Activated CD4-positive, alpha-beta T cell treated with anti-CD3 and anti-CD28 coated beads for 4 hours (primary cell): Measurements from ENCODE around the gene CAMK1D.
"Not testable (repeated sequence)": the region's sequence is repeated elsewhere in the genome, so short reads cannot be mapped to it uniquely, and the experiment has no call there.

ENCODE experiments used
- DNase-seq, 2 donors: peaks; one replicate each; pipeline ENCODE4 v3.0.0-alpha.2; 2020

CAMK1D gene

GRCh38 chr10:12834721-12835120 lies 485.4 kb downstream of the CAMK1D start:
- no peak for DNase-seq

GRCh38 chr10:12835709-12836108 lies 486.4 kb downstream of the CAMK1D start:
- no peak for DNase-seq

GRCh38 chr10:12838366-12838765 lies 489.0 kb downstream of the CAMK1D start:
- no peak for DNase-seq

- no peak for DNase-seq
These were observed 489.9 kb downstream of the CAMK1D start for GRCh38 chr10:12838995-12839927.

GRCh38 chr10:12839941-12840611 lies 490.7 kb downstream of the CAMK1D start:
- no peak for DNase-seq

GRCh38 chr10:12841426-12841825 lies 492.1 kb downstream of the CAMK1D start:
- no peak for DNase-seq

- no peak for DNase-seq
These were observed 492.5 kb downstream of the CAMK1D start for GRCh38 chr10:12841826-12842225.

GRCh38 chr10:12842310-12842709 lies 493.0 kb downstream of the CAMK1D start:
- DNase-seq, result no peak

GRCh38 chr10:12843296-12843945 lies 494.1 kb downstream of the CAMK1D start:
- no peak for DNase-seq

- DNase-seq, result no peak
These were observed 495.6 kb downstream of the CAMK1D start for GRCh38 chr10:12844811-12845483.

- DNase-seq, result no peak
These were observed 497.4 kb downstream of the CAMK1D start for GRCh38 chr10:12846718-12847117.

GRCh38 chr10:12847361-12847975 lies 498.1 kb downstream of the CAMK1D start:
- no peak for DNase-seq

- no peak for DNase-seq
These were observed 499.3 kb downstream of the CAMK1D start for GRCh38 chr10:12848439-12849173.

- DNase-seq, result no peak
These were observed 500.2 kb downstream of the CAMK1D start for GRCh38 chr10:12849319-12850181.

- DNase-seq, result no peak
These were observed 503.3 kb downstream of the CAMK1D start for GRCh38 chr10:12852687-12853086.

- DNase-seq, result no peak
These were observed 505.6 kb downstream of the CAMK1D start for GRCh38 chr10:12854988-12855387.

- DNase-seq, result no peak
These were observed 513.1 kb downstream of the CAMK1D start for GRCh38 chr10:12862459-12862858.

- DNase-seq, result not testable (repeated sequence)
These were observed 516.2 kb downstream of the CAMK1D start for GRCh38 chr10:12865515-12865914.

- DNase-seq, result no peak
These were observed 518.9 kb downstream of the CAMK1D start for GRCh38 chr10:12868229-12868628.

GRCh38 chr10:12869427-12869826 lies 520.1 kb downstream of the CAMK1D start:
- DNase-seq, result no peak

GRCh38 chr10:12872577-12872976 lies 523.2 kb downstream of the CAMK1D start:
- DNase-seq, result no peak
